Mammary epithelial cell (primary cell): Measurements from ENCODE around the gene RANBP1.

Experiments
- CTCF ChIP-seq, 2 donors: IDR thresholded peaks in 1 of 2; conservative IDR thresholded peaks in 1 of 2; 2 replicates each; pipeline ENCODE4 v1.5.1; 2011 to 2012; ENCODE audit warnings: inconsistent platforms in 2 of 2, low read length in 2 of 2, mild to moderate bottlenecking in 2 of 2, control low read depth in 1 of 2, low read depth in 1 of 2; ENCODE audit not compliant: insufficient read depth in 1 of 2; ENCODE audit errors: extremely low read depth in 1 of 2
- EZH2 ChIP-seq: IDR thresholded peaks from 2 replicates; pipeline ENCODE4 v1.6.1; 2012; ENCODE audit warnings: low read length, inconsistent platforms, borderline replicate concordance

- TF ChIP-seq CTCF (conservative IDR thresholded peaks at IDR 0.05 in 1 of 2, IDR thresholded peaks at IDR 0.05 in 1 of 2; ENCODE audit: extremely low read depth in 1 of 2, insufficient read depth in 1 of 2, low read depth in 1 of 2, low read length in 2 of 2) (no peak), EZH2 (no peak)
Observed at GRCh38 chr22:20105456-20106204, 10.3 kb upstream of the RANBP1 start.
